Forelimb muscle (tissue), 1 donor: ENCODE data around the gene PPP2R3C. TPM values are rescaled to one million over a fixed set of nuclear protein-coding genes. Genes with fewer than 3 reads are reported as not detected.
"Not testable (repeated sequence)": the region's sequence is repeated elsewhere in the genome, so short reads cannot be mapped to it uniquely, and the experiment has no call there.

Source experiments
- DNase-seq: peaks from one replicate; pipeline ENCODE4 v3.0.0-alpha.2; 2013; ENCODE audit warnings: low read depth
- polyA plus RNA-seq: library from polyadenylated mRNA; unstranded; fragments of 120-200 nt; gene quantifications from one replicate; pipeline ENCODE4 v1.2.1, GENCODE V29; 2013; ENCODE audit not compliant: insufficient read length

Gene PPP2R3C
- polyA plus RNA-seq: 41.6 TPM

DNA sequence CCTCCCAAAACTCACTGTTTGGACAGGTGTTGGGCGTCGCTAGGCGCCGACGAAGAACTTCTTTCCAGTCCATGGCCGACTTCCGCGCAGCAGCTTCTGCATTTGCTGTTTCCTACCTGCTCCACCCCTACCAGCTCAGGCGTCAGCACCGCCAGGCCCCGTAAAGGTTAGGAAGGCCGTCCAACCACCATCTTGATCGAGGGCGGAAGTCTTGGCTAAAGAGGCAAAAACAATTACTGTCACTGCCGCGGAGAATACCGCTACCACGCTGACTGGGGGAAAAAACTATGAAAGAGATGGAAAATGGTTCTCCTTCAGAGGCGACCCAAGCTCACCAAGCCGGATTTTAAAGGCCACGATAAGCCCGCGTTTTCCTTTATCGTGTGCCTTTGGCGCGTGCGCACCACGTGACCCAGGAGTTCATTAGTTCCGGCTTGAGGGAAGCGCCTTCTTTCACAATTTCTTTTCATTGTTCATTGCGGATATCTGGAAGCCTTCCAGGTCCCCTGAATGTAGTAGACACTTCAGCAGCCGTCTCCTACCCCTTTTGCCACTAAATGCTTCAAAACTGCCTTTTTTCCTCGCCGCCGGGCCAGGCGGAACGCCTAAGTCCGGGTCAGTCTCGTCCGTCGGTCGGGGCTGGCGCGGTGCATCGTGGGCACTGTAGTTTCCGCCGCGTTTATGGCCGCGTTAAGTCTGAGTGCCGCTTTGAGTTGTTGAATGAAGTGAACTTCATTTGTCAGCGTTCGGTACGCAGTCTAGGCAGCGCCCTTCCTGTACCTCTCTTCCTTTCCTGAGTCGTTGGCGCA, at the start of gene PPP2R3C, which contains the start of gene PRORP:
PPP2R3C (minus strand) TSS at position 104 of the 809 bp plus-strand sequence; CDS start at position 73, 31 bp downstream.
PRORP (plus strand) TSS at position 666 of the 809 bp plus-strand sequence. CDS start 694 bp downstream, outside the sequence.
- peak; percentile 76 for DNase-seq

DNA sequence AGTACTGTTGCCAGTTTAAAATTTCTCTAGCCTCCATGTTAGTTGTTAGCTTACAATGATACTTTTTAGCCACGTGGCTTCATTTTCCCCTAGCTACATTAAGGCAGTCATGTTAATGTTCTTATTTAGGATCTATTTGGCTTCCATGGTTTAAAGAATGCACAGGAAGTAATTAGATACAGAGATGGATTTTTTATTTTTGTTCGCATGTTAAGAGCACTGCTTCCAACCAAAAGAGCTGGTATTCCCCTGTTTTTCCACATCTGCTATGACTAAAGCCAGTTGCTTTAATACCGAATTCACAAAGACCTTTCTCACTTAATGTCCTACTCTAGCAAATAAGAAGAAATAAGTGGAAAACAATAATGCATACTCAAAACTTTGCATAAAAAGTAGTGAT, 45.7 kb upstream of the PPP2R3C start:
- DNase-seq: no peak

DNA sequence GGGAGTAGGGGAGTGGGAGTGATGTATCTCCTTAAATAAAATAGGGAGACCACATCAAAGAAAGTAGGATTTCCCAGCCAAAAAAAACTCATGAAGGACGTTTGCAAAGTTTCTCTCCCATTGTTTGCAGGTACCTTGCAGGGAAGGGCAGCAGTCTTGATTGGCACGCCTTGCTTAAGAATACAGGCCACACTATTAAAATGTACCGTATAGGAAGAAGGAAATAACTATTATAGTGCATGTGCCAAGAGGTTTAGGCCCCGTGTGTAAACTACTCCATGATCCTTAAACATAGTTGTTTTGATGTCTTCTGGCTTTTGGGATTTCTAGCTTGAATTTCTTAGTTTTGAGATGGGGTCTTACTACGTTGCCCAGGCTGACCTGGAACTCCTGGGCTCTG, 43.1 kb upstream of the PPP2R3C start:
- DNase-seq: no peak

DNA sequence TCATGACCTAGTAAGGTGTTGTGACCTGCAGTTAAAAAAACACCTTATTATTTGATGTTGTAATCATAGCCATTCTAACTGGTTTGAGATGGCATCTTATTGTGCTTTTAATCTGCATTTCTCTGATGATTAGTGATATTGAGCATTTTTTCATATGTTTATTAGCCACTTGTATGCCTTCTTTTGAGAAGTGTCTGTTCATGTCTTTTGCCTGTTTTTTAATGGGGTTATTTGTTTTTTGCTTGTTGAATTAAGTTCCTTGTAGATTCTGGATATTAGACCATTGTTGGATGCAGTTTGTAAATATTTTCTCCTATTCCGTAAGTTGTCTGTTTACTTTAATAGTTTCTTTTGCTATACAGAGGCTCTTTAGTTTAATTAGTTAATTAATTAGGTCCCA, 41.6 kb upstream of the PPP2R3C start:
- DNase-seq: no peak

DNA sequence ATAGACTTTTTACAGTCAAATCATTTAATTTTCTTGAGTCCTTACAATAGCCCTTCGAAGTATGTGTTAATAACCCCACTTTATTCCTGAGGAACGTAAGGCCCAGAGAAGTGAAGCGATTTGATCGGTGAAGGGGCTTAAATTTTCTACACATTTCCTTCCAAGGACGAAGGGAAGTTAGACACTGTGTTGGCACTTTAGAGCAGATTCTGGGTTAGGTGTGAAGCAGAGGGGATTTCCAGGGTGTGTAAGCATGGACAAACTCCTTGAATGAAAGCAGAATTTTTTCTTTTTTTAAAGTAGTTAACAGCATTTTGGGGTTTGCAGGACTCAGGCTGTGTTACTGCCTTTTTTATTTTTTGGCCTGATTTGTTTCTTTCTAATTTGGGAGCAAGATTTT, 39.4 kb upstream of the PPP2R3C start:
- no peak for DNase-seq

DNA sequence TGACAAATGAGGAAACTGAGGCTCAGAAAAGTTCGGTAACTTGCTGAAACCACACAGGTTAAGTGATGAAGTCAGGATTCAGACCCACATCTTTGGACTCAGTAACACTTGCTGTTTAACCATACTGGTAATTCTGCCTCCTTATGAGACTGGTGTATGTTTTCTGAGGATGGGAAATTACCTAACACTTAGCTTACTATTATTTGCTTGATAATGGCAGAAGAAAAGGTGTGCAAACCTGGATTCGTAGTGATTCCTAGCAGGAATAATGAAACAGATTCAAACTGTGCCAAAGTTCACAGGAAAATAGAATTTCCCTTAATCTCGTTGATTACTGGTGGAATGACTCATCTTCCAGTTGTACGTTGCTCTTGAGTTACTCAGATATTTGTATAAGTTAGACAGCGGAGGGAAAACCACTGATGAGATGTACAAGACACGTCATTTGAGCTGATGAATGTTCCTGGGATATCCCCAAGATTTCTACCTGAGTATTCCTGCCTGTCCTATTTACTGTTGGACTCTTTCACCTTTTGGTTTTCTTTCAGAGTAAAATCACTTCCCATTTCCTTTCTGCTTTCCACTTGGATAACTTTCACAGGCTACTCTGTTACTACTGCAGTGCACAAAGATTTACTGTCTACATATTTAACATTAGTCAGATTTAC, 38.1 kb upstream of the PPP2R3C start:
- DNase-seq: no peak

DNA sequence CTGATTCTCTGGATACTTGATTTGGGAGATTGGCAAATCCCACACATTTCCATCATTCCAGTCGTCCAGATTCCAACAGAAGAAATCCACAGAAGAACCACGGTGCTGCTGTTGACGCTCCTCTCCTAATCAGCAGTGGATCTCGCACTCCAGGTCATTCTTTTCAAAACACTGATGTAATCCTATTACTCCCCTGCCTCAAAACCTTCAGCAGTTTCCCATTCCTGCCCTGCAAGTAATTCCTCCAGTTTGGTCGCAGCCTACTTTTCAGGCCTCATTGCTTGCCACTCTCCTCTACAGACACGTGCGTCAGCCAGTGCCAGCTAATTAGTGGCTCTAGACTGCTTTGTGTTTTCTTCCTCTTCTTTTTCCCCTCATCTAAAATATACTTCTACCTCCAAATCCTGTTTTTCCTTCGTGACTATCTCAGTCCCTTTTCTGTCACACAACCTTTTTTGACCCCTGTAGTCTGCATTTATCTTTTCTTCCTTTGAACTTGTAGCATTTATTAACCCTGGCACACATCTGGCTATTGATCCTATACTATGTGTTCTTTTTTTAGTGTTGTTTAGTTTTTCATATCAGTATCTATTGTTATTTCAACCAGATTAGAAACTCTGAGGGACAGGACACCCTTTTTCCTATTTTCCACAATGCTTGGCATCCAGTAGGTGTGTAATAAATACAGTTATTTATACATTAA, 37.3 kb upstream of the PPP2R3C start:
- no peak for DNase-seq

DNA sequence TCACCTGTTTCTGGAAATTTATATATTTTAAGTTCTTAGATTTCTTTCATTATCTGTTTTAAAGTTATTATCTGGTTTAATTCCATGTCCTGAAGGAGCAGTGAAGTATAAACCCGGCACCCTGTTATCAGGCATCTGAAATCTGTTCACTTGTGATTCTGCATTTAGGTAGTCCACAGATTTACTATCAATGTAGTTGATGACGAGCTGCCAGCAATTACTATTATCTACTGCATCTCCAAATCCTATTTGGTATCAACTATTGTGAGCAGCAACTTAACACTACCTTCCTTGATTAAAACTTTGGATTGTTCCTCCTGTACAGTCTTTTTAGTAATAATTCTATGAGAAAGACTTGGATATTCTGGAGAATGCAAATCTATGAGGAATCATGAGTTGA, 36.7 kb upstream of the PPP2R3C start:
- no peak for DNase-seq

DNA sequence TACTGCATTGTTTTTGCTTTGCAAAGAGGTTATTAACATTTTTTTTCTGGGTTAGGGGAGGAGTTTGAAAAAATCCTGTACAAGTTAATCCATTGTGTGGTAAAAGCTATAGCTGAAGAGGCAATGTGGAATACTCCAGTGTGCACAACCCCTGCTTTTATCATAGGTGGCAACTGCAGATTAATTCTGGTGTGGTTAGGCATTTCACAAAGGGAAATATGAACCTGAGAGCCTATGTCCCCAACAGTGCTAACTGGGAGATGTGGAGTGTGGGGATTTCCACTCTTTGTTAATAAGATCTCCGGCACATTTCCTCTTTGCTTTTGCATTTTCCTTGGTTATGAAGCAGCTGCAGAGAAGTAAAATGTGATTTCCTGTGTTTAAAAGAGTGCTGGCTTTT, 34.2 kb upstream of the PPP2R3C start:
- DNase-seq: no peak

DNA sequence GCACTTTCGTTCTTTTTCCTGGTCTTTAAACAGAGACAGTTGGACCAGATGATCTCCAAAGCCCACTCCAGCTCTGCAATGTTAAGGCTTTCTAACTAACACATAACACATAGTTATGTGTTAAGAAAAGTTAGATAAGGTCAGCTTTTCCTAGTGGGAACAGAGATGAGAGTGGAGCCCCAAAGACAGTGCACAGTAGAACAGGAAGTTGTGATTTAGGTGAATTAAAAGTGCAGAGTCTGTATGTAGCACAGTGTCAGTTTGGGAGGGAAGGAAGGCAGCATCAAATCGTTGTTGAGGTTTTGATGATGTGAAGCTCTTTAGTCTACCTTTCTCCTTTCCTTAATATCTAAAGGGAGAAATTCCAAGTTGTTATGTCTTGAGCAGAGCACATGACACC, 32.2 kb upstream of the PPP2R3C start:
- DNase-seq: no peak

DNA sequence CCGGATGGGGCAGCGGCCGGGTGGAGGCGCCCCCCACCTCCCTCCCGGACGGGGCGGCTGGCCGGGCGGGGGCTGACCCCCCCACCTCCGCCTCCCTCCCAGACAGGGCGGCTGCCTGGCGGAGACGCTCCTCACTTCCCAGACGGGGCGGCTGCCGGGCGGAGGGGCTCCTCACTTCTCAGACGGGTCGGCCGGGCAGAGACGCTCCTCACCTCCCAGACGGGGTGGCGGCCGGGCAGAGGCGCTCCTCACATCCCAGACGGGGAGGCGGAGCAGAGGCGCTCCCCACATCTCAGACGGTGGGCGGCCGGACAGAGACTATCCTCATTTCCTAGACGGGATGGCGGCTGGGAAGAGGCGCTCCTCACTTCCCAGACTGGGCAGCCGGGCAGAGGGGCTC, 30.7 kb upstream of the PPP2R3C start:
- not testable (repeated sequence) for DNase-seq

DNA sequence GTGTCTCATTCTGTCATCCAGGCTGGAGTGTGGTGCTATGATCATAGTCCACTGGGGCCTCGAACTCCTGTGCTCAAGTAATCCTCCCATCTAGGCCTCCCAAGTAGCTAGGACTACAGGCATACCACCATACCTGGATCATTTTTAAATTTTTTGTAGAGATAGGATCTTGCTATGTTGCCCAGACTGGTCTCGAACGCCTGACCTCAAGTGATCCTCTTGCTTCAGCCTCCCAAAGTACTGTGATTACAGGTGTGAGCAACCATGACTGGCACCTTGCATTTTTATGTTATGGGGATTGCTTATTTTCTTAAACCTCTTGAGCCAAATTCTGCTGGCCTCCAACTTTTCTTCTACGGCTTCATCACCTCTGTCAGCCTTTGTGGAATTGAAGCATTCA, 27.4 kb upstream of the PPP2R3C start:
- DNase-seq: no peak

DNA sequence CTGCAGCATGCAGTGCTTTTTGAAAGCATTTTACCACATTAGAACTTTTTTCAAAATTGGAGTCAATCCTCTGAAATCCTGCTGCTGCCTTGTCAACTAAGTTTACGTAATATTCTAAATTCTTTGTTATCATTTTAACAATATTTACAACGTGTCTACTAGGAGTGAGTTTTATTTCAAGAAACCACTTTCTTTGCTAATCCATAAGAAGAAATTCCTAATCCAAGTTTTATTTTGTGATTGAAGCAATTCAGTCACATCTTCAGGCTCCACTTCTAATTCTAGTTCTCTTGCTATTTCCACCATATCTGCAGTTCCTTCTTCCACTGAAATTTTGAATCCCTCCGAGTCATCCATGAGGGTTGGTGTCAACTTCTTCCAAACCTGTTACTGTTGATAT, 25.9 kb upstream of the PPP2R3C start:
- DNase-seq: no peak

DNA sequence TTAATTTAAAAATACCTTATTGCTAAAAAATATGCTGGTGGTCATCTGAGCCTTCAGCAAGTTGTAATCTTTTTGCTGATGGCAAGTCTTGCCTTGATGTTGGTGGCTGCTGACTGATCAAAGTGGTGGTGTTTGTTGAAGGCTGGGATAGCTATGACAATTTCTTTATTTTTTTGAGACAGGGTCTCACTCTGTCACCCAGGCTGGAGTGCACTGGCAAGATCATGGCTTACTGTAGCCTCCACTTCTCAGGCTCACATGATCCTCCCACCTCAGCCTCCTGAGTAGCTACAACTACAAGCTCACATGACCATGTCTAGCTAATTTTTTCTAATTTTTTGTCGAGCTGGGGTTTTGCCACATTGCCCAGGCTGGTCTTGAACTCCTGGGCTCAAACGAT, 25.4 kb upstream of the PPP2R3C start:
- no peak for DNase-seq

DNA sequence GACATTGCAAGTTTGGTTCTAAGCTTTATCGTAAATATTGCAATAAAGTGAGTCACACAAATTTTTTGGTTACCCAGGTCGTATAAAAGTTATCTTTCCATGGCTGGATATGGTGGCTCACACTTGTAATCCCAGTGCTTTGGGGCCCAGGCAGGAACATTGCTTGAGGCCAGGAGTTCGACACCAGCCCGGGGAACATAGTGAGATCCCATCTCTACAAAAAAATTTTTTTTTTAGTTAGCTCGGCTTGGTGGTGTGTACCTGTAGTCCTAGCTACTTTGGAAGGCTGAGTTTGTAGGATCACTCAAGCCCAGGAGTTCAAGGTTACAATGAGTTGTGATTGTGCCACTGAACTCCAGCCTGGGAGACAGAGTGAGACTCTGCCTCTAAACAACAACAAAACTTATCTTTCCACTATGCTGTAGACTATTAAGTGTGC, 24.9 kb upstream of the PPP2R3C start:
- DNase-seq: no peak

DNA sequence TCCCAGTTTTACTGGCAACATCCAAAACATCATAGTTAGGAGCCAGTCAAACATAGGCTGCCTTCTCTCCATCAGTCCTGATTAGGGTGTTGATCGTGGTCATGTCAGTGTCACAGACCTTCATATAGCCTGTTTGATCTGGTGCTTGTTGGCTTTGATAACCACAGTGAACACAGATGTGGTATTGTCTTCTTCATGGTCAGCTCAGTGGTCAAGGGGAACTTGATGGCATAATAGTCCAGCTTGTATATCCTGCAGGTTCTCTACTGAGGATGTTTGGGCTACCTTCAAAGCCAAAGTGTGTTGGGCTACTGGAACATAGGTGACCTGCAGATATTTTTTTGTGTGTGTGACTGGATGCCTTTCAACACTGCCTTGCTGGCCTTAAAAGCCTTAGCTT, 22.2 kb upstream of the PPP2R3C start:
- no peak for DNase-seq

DNA sequence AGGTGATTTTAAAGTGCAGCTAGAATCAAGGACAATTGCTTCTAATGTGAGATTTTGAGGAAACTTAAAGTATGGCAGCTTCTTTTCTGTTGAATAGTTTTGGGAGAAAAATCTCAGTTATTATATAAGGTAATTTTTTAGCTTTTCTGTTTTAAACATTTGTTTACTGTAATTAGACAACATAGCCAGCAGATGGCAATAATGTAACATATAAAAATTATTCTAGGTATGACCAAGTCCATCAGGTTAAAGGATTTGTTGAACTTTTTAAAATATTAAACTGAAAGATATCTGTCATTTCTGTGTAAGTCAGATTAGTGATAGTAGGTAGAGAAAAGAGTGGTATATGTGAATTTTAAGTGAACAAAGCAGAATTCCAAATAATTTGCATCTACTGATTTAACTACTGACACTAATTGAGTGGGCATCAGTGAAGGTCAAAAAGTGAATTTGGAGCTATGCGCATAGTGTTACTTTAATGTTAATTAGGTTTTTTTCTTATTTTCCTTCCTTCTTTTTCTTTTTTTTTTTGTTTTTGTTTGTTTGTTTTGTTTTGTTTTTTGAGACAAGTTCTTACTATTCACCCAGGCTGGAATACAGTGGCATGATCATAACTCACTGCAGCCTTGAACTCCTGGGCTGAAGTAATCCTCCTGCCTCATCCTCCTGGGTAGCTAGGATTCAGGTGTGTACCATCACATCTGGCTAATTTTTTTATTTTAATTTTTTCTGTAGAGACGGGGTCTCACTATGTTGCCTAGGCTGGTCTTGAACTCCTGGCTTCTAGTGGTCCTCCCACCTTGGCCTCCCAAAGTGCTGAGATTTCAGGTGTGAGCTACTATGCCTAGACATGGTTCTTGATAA, 19.2 kb upstream of the PPP2R3C start:
- no peak for DNase-seq

DNA sequence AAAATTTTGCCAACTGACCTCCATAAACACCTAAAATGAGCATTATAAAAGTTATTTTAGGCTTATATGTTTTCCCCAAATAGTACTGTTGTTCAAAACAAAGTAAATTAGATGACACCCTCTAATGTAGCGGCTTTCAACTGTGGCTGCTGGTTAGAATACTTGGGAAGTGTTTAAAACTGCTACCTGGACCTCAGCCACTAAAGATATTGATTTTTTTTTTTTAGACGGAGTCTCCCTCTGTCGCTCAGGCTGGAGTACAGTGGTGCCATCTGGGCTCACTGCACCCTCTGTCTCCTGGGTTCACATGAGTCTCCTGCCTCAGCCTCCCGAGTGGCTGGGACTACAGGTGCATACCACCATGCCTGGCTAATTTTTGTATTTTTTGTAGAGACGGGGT, 16.8 kb upstream of the PPP2R3C start:
- no peak for DNase-seq

DNA sequence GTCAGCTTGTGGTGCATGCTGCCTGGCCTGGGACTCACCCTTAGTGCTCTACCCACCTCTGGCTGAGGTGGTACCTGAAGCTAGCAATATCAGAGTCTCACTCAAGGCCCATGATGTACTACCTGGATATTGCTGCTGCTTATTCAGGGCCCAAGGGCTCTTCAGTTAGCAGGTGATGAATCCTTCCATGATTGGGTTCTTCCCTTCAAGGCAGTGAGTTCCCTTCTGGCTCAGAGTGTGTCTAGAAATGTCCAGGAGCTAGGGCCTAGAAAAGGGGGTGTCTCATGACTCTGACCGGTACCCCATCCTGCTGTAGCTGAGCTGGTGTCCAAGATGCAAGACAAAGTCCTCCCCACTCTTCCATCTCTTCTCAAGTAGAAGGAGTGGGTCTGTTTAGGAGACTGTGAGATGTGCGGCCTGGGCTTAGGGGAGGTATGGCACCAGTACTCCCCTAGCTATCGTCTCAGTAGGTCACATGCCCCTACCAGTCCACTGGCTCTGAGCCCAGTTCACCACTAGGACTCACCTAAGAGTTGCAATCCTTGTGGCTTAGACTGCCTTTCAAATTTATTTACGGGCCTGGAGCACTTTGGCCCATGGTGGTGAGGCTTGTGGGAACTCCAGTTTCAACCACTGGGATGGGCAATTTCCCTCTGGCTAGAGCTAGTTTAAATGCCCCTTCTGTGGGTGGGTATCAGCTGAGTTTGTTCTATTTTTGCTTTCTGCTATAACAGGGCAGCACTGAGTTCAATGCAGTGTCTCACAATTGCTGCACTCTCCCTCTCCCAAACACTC, 12.7 kb upstream of the PPP2R3C start:
- DNase-seq: no peak

DNA sequence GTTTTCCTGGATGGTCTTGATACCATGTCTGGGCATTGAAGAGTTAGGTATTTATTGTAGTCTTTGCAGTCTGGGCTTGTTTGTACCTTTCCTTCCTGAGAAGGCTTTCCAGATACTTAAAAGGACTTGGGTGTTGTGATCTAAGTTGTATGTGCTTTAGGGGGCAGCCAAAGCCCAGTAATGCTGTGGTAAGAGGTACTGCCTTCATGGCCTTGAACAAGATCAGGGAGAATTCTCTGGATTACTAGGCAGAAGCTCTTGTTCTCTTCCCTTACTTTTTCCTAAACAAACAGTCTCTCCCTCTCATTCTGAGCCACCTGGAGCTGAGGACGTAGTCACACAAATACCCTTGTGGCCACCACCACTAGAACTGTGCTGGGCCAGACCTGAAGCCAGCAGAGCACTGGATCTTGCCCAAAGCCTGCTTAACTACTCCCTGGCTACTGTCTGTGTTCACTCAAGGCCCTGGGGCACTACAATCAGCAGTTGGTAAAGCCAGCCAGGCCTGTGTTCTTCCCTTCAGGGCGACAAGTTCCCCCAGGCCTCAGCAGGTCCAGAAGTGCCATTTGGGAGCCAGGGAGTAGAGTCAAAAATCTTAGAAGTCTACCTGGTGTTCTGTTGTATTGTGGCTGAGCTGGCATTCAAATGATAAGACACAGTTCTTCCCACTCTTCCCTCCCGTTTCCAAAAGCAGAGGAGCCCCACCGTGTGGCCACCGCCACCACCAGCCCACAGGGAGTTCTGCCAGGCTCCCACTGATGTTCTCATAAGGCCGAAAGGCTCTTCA, 11.9 kb upstream of the PPP2R3C start:
- DNase-seq: no peak
